Uterus (tissue), 4 donors: ENCODE data around the gene PMPCA. TPM values are rescaled to one million over a fixed set of nuclear protein-coding genes. Genes with fewer than 3 reads are reported as not detected.

Experiments
- DNase-seq, 2 donors: peaks; one replicate each; pipeline ENCODE4 v3.0.0-alpha.2; 2019 to 2020
- H3K27ac ChIP-seq, 2 donors: fragments of 200-600 bp; sonication (generic); 1 replicate in 1 of 2; 2 replicates in 1 of 2; pipeline ENCODE4 v1.5.1; 2016 to 2018
- H3K27me3 ChIP-seq, 2 donors: fragments of 200-600 bp; sonication (generic); one replicate each; pipeline ENCODE4 v1.5.1; 2018 to 2019; ENCODE audit warnings: control low read depth in 1 of 2
- H3K36me3 ChIP-seq, 2 donors: fragments of 200-600 bp; sonication (generic); one replicate each; pipeline ENCODE4 v1.5.1; 2019; ENCODE audit warnings: control low read depth in 1 of 2
- H3K4me1 ChIP-seq, 2 donors: fragments of 200-600 bp; sonication (generic); one replicate each; pipeline ENCODE4 v1.5.1; 2018 to 2019; ENCODE audit warnings: control low read depth in 1 of 2
- H3K4me3 ChIP-seq, 2 donors: fragments of 200-600 bp; sonication (generic); 1 replicate in 1 of 2; 2 replicates in 1 of 2; pipeline ENCODE4 v1.5.1; 2018 to 2019; ENCODE audit warnings: mild to moderate bottlenecking in 1 of 2
- H3K9me3 ChIP-seq, 2 donors: fragments of 200-600 bp; sonication (generic); one replicate each; pipeline ENCODE4 v1.5.1; 2019; ENCODE audit warnings: control low read depth in 1 of 2
- CTCF ChIP-seq, 4 experiments: fragments of 200-600 bp in 2 of 4; fragments of 450-650 bp in 2 of 4; sonication (generic) in 2 of 4; IDR thresholded peaks; one replicate each; pipeline ENCODE4 v1.5.1; 2016 to 2019; ENCODE audit warnings: antibody characterized with exemption in 4 of 4, mild to moderate bottlenecking in 2 of 4, moderate library complexity in 1 of 4
- POLR2A ChIP-seq, 2 donors: fragments of 450-650 bp; IDR thresholded peaks; one replicate each; pipeline ENCODE4 v1.6.1; 2016; ENCODE audit warnings: antibody characterized with exemption in 2 of 2, mild to moderate bottlenecking in 1 of 2, moderate library complexity in 1 of 2
- intact Hi-C: fragments of 100-400 bp; cut with DNase I; formaldehyde crosslinking; loops from one replicate; pipeline ENCODE4 v1.15.1; 2023; ENCODE audit warnings: low total_unique reads
- total RNA-seq, 4 donors: library from RNA; depleted of rRNA in 3 of 4; stranded (reverse); fragments of >200 nt in 3 of 4; gene quantifications; one replicate each; pipeline versions ENCODE4 v1.1.0 to v1.2.4, GENCODE V29; 2014 to 2023
- donor health status: DM: yes; HTN: yes; CAD: no.

Gene PMPCA
- total RNA-seq, 4 donors from 2014 or later, result 0.77 to 39.0 (median 29.5) TPM

- TF ChIP-seq POLR2A (IDR thresholded peaks at IDR 0.05) (no peak), CTCF (IDR thresholded peaks at IDR 0.05) (no peak)
- H3K27ac ChIP-seq, result no peak overlapping the region
- no peaks in the 10 kb centered on the region for H3K36me3 ChIP-seq
- H3K4me3 ChIP-seq, result no peak overlapping the region
- H3K9me3 ChIP-seq, result no peaks in the 10 kb centered on the region
- no peak for DNase-seq
- H3K27me3 ChIP-seq, result no peaks in the 10 kb centered on the region
- intact Hi-C loops, result no loop called here
- no peaks in the 10 kb centered on the region for H3K4me1 ChIP-seq
Observed at GRCh38 chr9:136379401-136379800, 31.1 kb upstream of the PMPCA start.

- Histone ChIP-seq H3K36me3 (no peaks in the 10 kb centered on the region), H3K27me3 (no peaks in the 10 kb centered on the region), H3K9me3 (no peaks in the 10 kb centered on the region), H3K27ac (no peak overlapping the region), H3K4me1 (no peaks in the 10 kb centered on the region), H3K4me3 (no peak overlapping the region)
- DNase-seq, result no peak
- TF ChIP-seq POLR2A (IDR thresholded peaks at IDR 0.05), result no peak
- no peak for TF ChIP-seq CTCF (IDR thresholded peaks at IDR 0.05)
- intact Hi-C loops, result no loop called here
Observed at GRCh38 chr9:136379891-136380290, 30.6 kb upstream of the PMPCA start.

GRCh38 chr9:136380381-136380780 is 30.1 kb upstream of the PMPCA start:
- Histone ChIP-seq H3K4me1 (no peaks in the 10 kb centered on the region), H3K27me3 (no peaks in the 10 kb centered on the region), H3K4me3 (no peak overlapping the region), H3K27ac (no peak overlapping the region), H3K36me3 (no peaks in the 10 kb centered on the region), H3K9me3 (no peaks in the 10 kb centered on the region)
- no peak for DNase-seq
- TF ChIP-seq POLR2A (IDR thresholded peaks at IDR 0.05), result no peak
- no peak for TF ChIP-seq CTCF (IDR thresholded peaks at IDR 0.05)
- intact Hi-C loops, result no loop called here

GRCh38 chr9:136381311-136381710 is 29.1 kb upstream of the PMPCA start:
- no peaks in the 10 kb centered on the region for H3K36me3 ChIP-seq

GRCh38 chr9:136381966-136382513 is 28.4 kb upstream of the PMPCA start:
- H3K27me3 ChIP-seq, result no peaks in the 10 kb centered on the region
- H3K4me1 ChIP-seq, result no peaks in the 10 kb centered on the region
- TF ChIP-seq POLR2A (IDR thresholded peaks at IDR 0.05), result no peak
- TF ChIP-seq CTCF (IDR thresholded peaks at IDR 0.05), result no peak
- H3K4me3 ChIP-seq, result no peak overlapping the region
- no peak for DNase-seq
- H3K9me3 ChIP-seq, result no peaks in the 10 kb centered on the region
- H3K27ac ChIP-seq, result no peak overlapping the region
- intact Hi-C loops, result no loop called here
- H3K36me3 ChIP-seq, result no peaks in the 10 kb centered on the region

More at GRCh38 chr9:136381311-136381710, 29.1 kb upstream of the PMPCA start:
- H3K9me3 ChIP-seq, result no peaks in the 10 kb centered on the region
- intact Hi-C loops, result no loop called here
- H3K4me1 ChIP-seq, result no peaks in the 10 kb centered on the region
- H3K27ac ChIP-seq, result no peak overlapping the region
- H3K4me3 ChIP-seq, result no peak overlapping the region
- no peak for TF ChIP-seq POLR2A (IDR thresholded peaks at IDR 0.05)
- TF ChIP-seq CTCF (IDR thresholded peaks at IDR 0.05), result no peak
- H3K27me3 ChIP-seq, result no peaks in the 10 kb centered on the region
- DNase-seq, result no peak
